T-helper 2 cell treated with Interferon-gamma antibody and Interleukin-4, amounts not matched to agents 100 ng/mL and 5 ng/mL, for 36 hours (primary cell): Measurements from ENCODE around the gene LIME1. TPM values are rescaled to one million over a fixed set of nuclear protein-coding genes. Genes with fewer than 3 reads are reported as not detected.

Experiments
- intact Hi-C: fragments of 100-400 bp; cut with micrococcal nuclease; formaldehyde crosslinking; loops from one replicate; pipeline ENCODE4 v1.15.1; 2023
- total RNA-seq: library from RNA; stranded (reverse); gene quantifications from 2 replicates; pipeline ENCODE4 v1.2.3, GENCODE V29; 2022

Gene LIME1
- total RNA-seq, 1 donor from 2014 or later, result 185 TPM

DNA sequence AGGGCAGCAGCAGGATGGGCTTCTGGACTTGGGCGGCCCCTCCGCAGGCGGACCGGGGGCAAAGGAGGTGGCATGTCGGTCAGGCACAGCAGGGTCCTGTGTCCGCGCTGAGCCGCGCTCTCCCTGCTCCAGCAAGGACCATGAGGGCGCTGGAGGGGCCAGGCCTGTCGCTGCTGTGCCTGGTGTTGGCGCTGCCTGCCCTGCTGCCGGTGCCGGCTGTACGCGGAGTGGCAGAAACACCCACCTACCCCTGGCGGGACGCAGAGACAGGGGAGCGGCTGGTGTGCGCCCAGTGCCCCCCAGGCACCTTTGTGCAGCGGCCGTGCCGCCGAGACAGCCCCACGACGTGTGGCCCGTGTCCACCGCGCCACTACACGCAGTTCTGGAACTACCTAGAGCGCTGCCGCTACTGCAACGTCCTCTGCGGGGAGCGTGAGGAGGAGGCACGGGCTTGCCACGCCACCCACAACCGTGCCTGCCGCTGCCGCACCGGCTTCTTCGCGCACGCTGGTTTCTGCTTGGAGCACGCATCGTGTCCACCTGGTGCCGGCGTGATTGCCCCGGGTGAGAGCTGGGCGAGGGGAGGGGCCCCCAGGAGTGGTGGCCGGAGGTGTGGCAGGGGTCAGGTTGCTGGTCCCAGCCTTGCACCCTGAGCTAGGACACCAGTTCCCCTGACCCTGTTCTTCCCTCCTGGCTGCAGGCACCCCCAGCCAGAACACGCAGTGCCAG is 39.7 kb upstream of the LIME1 start, which contains the start of gene TNFRSF6B:
Gene TNFRSF6B, plus strand, starts transcription at position 25 of the 729 bp plus-strand sequence. Its CDS starts 116 bp downstream, at position 141.
- intact Hi-C loops, result no loop called here

- intact Hi-C loops, result no loop called here
Measured at GRCh38 chr20:63697357-63697867, 39.1 kb upstream of the LIME1 start.

GRCh38 chr20:63697868-63698545 is 38.5 kb upstream of the LIME1 start:
- intact Hi-C loops, result no loop called here

DNA sequence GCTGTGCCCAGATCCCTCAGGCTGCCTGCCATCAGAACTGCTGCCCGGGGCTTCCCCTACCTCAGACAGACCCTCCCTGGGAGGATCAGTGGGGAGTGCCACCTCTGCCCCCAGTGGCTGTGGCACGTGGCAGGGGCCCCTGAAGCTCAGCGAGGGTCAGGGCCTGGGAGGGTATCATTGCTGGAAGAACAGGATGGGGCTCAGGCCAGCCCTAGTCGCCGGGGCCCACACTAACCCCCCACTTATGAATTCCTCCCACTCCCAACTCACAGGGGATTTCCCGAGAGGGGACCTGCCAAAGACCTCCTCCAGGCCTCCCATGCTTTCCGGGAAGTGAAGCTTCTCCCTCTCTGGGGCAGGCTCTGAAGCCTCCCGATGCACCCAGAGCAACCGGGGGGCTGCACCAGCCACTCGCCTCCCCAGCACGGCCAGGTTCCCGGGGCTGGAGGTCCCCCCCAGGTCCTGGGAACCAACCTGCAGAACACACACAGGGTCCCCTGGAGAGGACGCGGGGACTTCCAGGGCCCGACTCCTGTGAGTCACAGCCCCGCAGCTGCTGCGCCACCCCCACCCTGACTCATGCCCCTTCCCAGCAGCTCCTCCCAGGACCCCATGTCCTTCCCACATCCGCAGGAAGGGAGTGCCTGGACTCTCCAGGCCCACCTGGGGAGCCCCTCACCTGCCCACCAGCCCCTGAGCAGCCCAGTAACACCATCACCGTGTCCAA is 37.6 kb upstream of the LIME1 start:
- intact Hi-C loops, result no loop called here

- intact Hi-C loops, result no loop called here
Measured at GRCh38 chr20:63699466-63700198, 36.8 kb upstream of the LIME1 start.

- intact Hi-C loops, result no loop called here
Measured at GRCh38 chr20:63700199-63701050, 36.0 kb upstream of the LIME1 start.

- intact Hi-C loops, result no loop called here
Measured at GRCh38 chr20:63701051-63701328, 35.5 kb upstream of the LIME1 start.

DNA sequence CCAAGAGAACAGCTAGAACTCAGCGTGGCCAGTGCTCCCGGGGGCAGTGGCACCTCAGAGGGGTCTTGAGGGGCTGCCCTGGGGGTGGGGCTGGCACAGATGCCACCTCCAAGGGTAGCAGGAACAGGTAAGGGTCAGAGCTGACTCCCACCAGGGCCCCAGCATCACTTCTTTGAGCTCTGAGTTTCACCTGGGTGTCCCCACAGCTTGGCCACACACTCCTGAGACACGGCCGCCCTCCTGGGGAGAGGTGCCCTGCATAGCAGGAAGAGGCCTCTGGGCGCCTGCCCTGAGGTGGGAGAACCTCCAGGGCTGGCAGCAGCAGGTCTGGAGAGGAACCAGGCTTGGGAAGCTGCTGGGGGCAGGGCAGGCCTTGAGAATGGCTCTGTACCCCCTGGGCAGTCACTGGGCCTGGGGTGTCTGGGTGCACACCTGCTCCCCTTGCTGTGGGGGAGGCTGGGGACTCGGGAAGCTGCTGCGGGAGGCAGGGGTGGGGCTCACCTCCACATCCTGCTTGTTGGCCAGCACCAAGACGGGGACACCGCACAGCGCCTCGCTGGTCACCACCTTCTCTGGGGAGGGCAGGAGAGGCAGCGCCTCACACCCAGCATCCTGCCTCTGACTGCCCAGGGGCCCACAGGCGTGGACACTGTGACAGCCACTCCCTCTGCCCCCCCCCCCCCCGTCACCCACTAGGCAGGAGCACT is 35.0 kb upstream of the LIME1 start:
- intact Hi-C loops, result no loop called here

DNA sequence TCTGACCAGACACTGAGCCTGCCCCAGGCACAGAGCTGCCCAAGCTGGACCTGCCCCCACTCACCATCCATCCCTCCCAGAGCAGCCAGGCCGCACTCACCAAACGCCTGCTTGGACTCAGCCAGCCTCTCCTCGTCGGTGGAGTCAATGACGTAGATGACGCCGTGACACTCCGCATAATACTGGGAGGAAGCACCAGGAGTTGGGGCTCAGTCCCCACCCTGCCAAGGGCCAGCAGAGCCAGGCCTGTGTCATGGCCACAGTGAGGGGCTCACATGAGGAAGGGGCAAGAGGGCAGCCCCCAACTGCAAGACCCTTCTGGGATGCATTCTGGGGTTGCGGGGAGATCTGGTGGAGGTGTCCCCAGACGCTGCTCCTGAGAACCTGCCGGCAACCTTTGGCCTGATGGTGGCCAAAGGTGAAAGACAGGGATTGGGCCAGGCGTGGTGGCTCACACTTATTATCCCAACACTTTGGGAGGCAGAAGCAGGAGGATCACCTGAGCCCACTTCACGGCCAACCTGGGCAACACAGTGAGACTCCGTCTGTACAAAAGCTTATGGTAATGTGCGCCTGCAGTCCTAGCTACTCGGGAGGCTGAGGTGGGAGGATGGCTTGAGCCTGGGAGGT is 34.3 kb upstream of the LIME1 start:
- intact Hi-C loops, result no loop called here

- intact Hi-C loops, result no loop called here
Measured at GRCh38 chr20:63702751-63703470, 33.6 kb upstream of the LIME1 start.

DNA sequence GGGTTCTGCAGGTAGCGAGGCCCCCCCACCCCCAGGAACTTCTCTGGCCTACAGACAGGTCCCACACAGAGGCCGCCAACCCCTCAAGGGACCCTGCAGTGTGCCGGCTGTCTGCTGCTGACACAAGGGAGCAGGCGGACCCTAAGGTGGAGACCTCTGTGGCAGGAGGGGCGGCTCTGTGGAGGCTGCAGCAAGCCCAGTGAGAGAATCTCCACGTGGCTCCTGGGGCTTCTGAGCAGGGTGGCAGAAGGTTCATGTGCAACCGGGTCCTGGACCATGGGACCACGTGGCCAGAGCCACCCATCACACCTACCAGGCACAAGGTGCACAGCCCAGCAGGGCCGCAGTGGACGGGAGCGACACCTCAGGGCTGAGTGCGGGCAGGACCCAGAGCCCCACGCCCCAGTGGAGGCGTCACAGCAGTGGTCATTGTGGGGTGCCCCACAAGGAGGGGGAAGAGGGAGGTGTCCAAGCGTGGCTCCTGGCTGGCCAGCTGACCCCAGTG is 32.9 kb upstream of the LIME1 start:
- intact Hi-C loops, result no loop called here

GRCh38 chr20:63703976-63704748 is 32.3 kb upstream of the LIME1 start:
- intact Hi-C loops, result no loop called here

DNA sequence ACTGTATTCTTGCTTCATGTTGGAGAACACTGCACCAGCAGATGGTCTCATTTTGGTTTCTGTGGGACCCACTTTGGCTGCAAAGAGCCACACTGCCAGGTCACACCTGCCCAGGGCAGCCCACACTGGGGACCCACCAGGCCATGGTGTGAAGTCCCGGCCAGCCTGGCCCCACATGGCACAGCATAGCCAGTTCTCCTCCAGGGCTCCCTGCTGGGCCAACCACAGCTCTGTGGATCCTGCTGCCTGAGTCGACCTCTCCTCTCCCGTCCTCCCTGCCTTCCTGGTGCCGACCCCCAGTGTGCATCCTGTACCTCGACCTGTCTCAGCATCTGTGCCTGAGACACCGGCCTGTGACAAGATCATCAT is 31.7 kb upstream of the LIME1 start:
- intact Hi-C loops, result loop anchor here (5.0 kb wide), 1 partner anchor 167 kb away; the partner anchor contains the start of gene PTK6

DNA sequence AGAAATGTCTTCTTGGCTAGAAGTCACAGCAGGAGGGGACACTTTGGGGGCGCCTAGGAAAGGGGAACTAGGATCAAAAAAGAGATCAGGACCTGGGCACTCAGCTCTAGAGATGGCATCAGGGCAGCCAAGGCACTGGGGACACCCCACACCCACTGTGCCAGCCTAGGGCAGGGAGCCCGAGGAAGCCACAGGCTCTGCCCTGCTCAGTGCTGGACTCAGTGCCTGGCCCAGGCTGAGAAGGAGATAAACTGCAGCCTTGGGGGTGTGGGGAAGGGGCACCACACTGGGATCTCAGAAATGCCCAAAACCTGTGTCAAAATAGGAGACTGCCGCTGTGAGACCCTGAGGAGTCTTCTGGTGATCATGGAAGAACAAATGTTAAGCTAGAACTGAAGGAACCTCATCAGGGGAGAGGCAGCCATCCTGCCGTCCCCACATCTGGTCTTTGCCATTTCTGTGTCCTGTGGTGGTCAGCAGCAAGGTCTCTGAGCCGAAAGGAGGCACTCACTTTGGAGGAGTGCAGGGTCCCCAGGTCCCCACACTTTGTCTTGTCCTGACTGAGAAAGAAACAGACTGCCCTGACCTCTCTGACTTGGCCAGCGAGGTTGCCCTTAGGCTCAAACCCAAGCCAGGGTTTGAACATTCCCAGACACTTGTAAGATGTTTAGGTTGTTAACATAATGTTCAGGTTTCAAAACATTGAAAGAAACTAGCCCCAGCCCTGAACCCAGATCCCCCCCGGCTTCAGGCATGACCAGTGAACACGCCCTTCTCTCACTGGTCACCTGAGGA is 31.0 kb upstream of the LIME1 start:
- intact Hi-C loops, result loop anchor here (2.0 to 5.0 kb wide), 3 partner anchors 31 to 168 kb away; partner anchors contain the start of genes LIME1 and PTK6

DNA sequence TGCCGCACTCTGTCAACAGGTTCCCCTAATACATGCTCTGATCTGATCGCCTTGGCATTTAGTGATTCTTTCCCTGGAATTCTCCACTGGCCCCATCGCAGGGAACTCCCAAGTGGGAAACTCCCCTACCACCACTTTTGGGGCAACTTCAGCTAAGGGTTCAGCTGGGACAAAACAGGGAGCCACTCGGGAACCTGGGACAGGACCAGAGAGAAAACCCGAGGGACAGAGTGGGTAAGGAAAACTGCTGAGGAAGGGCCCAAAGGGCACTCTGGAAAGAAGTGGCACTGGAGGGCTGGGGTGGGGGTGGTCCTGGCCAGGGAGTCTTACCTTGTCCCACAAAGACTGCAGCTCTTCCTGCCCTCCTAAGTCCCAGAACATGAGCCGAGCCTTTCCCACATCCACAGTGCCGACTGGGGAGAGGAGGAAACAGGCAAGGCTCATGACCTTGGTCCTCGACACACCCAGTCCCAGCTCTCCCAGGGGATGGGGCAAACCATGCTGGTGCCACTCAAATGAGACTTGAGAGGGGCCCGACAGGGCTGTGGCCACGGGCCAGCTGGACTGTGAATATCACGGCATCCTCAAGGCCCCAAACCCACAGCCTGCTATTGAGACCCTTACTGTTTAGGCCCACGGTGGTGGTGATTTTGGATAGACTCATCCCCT is 30.3 kb upstream of the LIME1 start:
- intact Hi-C loops, result loop anchor here (2.0 to 5.0 kb wide), 3 partner anchors 31 to 169 kb away; partner anchors contain the start of genes LIME1 and PTK6
